ENCODE results near the gene AAR2.

The AAR2 gene

DNA sequence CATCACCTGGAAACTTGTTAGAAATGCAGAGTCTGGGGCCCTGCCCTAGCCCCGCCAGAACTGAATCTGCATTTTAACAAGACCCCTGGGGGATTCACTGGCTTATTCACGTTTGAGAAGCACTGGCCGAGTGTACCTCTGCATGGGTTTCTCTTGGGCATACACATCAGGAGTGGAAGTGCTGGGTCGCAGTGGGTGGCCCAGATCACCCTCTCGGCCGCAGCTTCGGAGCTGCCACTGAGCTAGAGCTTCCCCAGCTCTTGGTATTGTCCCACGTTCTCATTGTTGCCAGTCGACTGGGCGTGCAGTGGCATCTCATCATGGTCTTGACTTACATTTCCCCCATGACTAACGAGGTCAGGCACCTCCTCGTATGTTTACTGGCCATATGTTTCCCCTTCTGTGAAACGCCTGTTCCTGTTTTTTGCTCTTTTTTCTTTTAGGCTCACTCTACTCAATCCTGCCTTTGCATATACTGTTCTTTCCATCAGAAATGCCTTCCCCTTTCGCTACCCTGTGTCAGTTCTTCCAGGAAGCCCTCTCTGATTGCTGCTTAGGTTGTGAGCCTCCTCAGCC, 66.8 kb downstream of the AAR2 start:
- no peaks in the 10 kb centered on the region for H3K36me3 Mint-ChIP-seq (ENCODE audit: low read depth)
- peaks cover 2% of the 10 kb centered on the region for H3K4me1 Mint-ChIP-seq (ENCODE audit: low read depth)
- H3K27ac Mint-ChIP-seq, result no peak overlapping the region
- no peaks in the 10 kb centered on the region for H3K9me3 Mint-ChIP-seq
- H3K27me3 Mint-ChIP-seq (ENCODE audit: low read depth), result peaks cover 59% of the 10 kb centered on the region
- no peak overlapping the region for H3K4me3 Mint-ChIP-seq

DNA sequence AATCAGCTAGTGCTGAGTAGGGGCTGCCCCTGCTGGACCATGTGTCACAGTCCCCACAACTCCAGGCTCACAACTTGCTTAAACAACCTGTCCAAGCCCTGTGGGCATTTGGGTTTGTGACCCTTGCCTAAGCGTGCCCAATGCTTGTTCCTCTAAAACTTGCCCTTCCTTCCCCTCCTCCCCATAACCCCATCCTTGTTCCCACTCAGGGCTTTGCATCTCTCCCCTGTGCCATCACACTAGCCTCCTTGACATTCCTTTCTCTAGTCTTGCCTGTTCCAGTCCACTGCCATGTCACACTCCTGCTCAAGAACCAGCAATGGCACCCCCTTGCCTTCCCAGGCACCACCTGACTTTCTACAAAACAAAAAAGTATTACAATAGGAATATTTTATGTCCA, 67.6 kb downstream of the AAR2 start:
- Mint-ChIP-seq H3K4me3 (no peak overlapping the region), H3K27ac (no peak overlapping the region), H3K36me3 (ENCODE audit: low read depth) (no peaks in the 10 kb centered on the region), H3K27me3 (ENCODE audit: low read depth) (peaks cover 65% of the 10 kb centered on the region), H3K9me3 (no peaks in the 10 kb centered on the region), H3K4me1 (ENCODE audit: low read depth) (peaks cover 2% of the 10 kb centered on the region)

DNA sequence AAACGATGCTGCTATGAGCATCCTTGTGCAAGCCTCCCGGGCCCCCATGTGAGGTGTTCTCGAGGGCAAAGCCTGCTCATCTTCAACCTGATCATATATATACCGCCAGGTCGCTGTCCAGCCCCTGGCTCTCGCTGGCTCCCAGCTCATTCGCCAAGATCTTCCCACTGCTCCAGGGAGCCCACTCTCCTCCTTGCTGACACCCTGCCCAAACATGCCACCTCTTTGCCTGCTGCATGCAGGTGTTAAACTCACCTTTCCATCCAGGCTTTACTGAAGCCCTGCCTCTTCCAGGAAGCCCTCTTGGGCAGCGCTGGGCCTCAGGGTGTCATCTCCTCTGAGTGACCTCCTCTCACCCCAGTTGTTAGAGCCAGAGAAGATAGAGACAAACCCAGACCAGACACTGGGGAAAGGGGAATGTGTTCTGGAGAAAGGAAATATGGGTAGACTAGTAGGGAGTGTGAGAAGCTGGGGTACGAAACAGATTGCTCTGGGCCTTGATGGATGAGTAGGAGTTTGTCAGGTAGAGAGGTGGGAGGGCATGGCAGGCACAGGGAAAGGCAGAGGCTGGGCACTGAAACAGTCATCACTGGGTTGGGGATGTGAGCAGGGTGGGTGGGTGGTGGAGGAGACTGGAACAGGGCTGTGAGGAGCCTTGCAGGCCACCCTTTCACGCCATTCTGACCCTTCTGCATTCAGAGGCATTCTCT, 68.7 kb downstream of the AAR2 start:
- H3K4me1 Mint-ChIP-seq (ENCODE audit: low read depth), result peaks cover 2% of the 10 kb centered on the region
- H3K9me3 Mint-ChIP-seq, result no peaks in the 10 kb centered on the region
- H3K27ac Mint-ChIP-seq, result no peak overlapping the region
- peaks cover 76% of the 10 kb centered on the region for H3K27me3 Mint-ChIP-seq (ENCODE audit: low read depth)
- H3K4me3 Mint-ChIP-seq, result peak overlapping the region; percentile 21
- no peaks in the 10 kb centered on the region for H3K36me3 Mint-ChIP-seq (ENCODE audit: low read depth)

DNA sequence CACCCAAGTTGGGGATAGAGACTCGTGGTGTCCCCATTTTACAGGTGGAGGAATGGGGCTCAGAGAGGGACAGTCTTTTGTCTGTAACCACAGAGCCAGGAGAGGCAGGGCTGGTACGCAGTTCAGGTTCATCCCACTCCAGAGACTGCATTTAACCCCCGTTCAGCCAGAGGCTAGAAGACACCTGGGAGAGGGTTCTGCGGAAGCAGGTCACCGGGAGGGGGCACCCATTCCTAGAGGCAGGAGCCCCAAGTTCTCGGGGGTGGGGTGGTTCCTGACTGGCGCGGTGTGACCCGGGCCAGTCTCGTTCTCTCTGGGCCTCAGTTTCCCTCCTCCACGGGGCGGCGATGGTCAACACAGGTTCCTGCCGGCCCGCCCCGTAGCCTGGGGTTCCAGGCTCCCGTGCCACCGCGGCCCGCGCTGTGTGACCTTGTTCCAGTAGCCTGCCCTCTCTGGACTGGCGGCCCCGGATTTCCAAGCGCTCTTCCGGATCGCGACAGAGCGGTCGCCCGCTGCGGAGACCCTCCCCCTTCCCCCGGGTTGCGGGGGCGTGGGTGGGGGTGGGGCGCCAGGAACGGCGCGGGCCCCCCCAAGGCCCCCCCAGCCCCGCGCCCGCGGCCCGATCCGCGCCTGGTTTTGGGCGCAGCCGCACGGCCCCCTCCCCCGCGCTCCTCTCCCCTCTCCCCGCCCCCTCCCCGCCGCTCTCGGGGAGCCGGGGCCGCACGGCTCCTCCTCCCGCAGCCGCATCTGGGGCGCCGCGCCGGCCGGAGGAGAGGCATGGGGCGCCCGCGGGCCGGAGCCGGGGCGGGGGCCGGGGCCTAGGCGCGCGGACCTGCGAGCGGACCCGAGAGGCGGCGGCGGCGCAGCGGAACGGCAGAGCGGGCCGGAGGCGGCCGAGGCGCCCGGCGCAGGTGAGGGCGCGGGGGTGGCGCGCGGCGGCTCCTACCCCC, 69.6 kb downstream of the AAR2 start, which contains the start of gene DLGAP4:
Gene DLGAP4 (plus strand): TSS at position 738 of the 950 bp plus-strand sequence. CDS start 125,379 bp downstream, outside the sequence.
- H3K9me3 Mint-ChIP-seq, result no peaks in the 10 kb centered on the region
- no peak within 1 kb of the TSS for H3K27ac Mint-ChIP-seq
- peak within 1 kb of the TSS; percentile 21 for H3K4me3 Mint-ChIP-seq
- H3K27me3 Mint-ChIP-seq (ENCODE audit: low read depth), result peaks cover 73% of the 10 kb centered on the region
- no peaks in the 10 kb centered on the region for H3K36me3 Mint-ChIP-seq (ENCODE audit: low read depth)
- peaks cover 2% of the 10 kb centered on the region for H3K4me1 Mint-ChIP-seq (ENCODE audit: low read depth)

Data from T-helper 1 cell treated with Interleukin-12 subunit alpha and Interleukin-12 subunit beta and Interleukin-4 antibody, amounts not matched to agents 30 μg/mL and 1 μg/mL, for 36 hours (primary cell).